DND-41 (cell line): ENCODE data around the gene AMDHD2.

Source experiments
- CTCF ChIP-seq: IDR thresholded peaks from 2 replicates; pipeline ENCODE4 v1.5.1; 2012; ENCODE audit warnings: borderline replicate concordance, low read length, moderate library complexity, mild to moderate bottlenecking; ENCODE audit not compliant: poor library complexity, severe bottlenecking; ENCODE audit errors: extremely low read depth
- EZH2 ChIP-seq: IDR thresholded peaks from 3 replicates; pipeline ENCODE4 v1.6.1; 2012; ENCODE audit warnings: borderline replicate concordance, low read depth, mild to moderate bottlenecking, moderate library complexity, low read length, inconsistent platforms; ENCODE audit not compliant: severe bottlenecking

DNA sequence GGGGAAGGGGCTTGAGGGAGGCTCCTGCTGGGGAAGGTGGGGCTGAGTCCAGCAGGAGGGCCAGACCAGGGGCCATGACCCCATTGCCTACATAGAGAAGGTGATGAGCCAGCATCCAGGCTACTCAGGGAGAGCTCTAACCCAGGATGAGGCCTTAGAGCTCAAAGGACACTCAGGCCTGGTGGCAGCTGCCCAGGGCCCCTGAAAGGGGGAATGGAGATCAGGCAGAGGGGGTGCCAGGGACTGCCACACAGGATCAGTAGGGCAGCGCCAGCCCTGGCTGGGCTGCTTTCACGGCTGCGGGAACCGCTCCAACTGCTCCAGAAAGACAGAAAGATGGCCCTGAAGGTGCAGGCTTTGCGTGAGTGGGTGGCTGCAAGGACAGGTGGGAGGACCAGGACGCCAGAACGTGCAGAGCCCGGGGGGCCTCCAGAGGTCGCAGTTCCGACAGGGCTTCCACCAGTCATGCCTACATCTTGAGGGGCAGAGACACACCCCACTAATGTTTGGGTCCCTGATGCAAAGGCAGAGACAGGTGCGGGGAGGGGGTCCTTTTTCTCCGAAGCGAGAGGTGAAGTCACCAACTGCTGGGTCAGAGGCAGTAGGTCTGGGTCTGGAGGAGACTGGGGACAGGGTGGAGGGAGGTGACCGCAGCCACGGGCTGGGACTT, 7.3 kb upstream of the AMDHD2 start:
- TF ChIP-seq CTCF (peak; percentile 52), EZH2 (no peak)
